Muscle of leg (tissue), 11 donors: ENCODE data around the gene CTF1. TPM values are rescaled to one million over a fixed set of nuclear protein-coding genes. Genes with fewer than 3 reads are reported as not detected.
A peak's percentile ranks its signal among the peaks of the same experiment; 100 is the strongest.
"Not testable (repeated sequence)": the region's sequence is repeated elsewhere in the genome, so short reads cannot be mapped to it uniquely, and the experiment has no call there.

ENCODE experiments used
- DNase-seq: peaks from one replicate; pipeline ENCODE4 v3.0.0; 2013
- H3K27ac ChIP-seq: one replicate; pipeline ENCODE4 v1.5.1; 2013; ENCODE audit warnings: mild to moderate bottlenecking, low read length, control low read depth
- H3K27me3 ChIP-seq: one replicate; pipeline ENCODE4 v1.6.1; 2013; ENCODE audit warnings: low read length; ENCODE audit not compliant: control insufficient read depth, insufficient read depth
- H3K36me3 ChIP-seq: one replicate; pipeline ENCODE4 v1.6.1; 2013; ENCODE audit warnings: low read length; ENCODE audit not compliant: control insufficient read depth, insufficient read depth
- H3K4me1 ChIP-seq: one replicate; pipeline ENCODE4 v1.6.1; 2013; ENCODE audit warnings: low read length; ENCODE audit not compliant: control insufficient read depth, insufficient read depth
- H3K4me3 ChIP-seq: one replicate; pipeline ENCODE4 v1.5.1; 2013; ENCODE audit warnings: low read length, control low read depth
- H3K9me3 ChIP-seq: replicated peaks from 2 replicates; pipeline ENCODE4 v1.6.1; 2013; ENCODE audit warnings: low read depth, low read length; ENCODE audit not compliant: control insufficient read depth
- WGBS: methylation state at CpG from one replicate; pipeline ENCODE4 v1.1.5; 2013; ENCODE audit warnings: missing lambda C conversion rate; ENCODE audit not compliant: insufficient coverage; 5-methylcytosine and 5-hydroxymethylcytosine counted together
- polyA plus RNA-seq, 8 donors: library from polyadenylated mRNA; unstranded; fragments of 120-200 nt; gene quantifications; one replicate each; pipeline versions ENCODE4 v1.2.1 to v1.2.3, GENCODE V29; 2013; ENCODE audit warnings: inconsistent platforms in 1 of 8, low replicate concordance in 1 of 8; ENCODE audit not compliant: insufficient read length in 8 of 8, insufficient read depth in 1 of 8
- total RNA-seq: library from RNA; stranded (reverse); fragments of 120-200 nt; gene quantifications from one replicate; pipeline ENCODE4 v1.2.4, GENCODE V29; 2013

Gene CTF1
- total and polyA plus RNA-seq, 9 donors, result 1.7 to 11.9 (median 9.7) TPM

DNA sequence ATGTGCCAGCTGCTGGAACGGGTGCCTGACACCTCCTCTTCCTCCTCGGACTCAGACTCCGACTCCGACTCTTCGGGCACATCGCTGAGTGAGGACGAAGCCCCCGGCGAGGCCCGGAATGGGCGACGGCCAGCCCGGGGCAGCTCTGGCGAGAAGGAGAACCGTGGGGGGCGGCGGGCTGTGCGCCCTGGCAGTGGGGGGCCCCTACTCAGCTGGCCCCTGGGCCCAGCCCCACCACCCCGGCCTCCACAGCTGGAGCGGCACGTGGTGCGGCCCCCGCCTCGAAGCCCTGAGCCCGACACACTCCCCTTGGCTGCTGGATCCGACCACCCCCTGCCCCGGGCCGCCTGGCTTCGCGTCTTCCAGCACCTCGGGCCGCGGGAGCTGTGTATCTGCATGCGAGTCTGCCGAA is 33.8 kb downstream of the CTF1 start:
- no peak for DNase-seq
- H3K36me3 ChIP-seq, result peaks cover 67% of the 10 kb centered on the region
- no peaks in the 10 kb centered on the region for H3K27me3 ChIP-seq
- no peaks in the 10 kb centered on the region for H3K9me3 ChIP-seq
- no peak overlapping the region for H3K4me3 ChIP-seq
- H3K27ac ChIP-seq, result no peak overlapping the region
- WGBS, result 91% methylated on average over 35 of the region's 35 CpGs
- peaks cover 3% of the 10 kb centered on the region for H3K4me1 ChIP-seq

- WGBS, result 79% methylated on average over 10 of the region's 12 CpGs
- H3K4me3 ChIP-seq, result no peak overlapping the region
- no peak overlapping the region for H3K27ac ChIP-seq
- peaks cover 74% of the 10 kb centered on the region for H3K36me3 ChIP-seq
- no peak for DNase-seq
- H3K9me3 ChIP-seq, result no peaks in the 10 kb centered on the region
- no peaks in the 10 kb centered on the region for H3K4me1 ChIP-seq
- no peaks in the 10 kb centered on the region for H3K27me3 ChIP-seq
Measured at GRCh38 chr16:30931068-30931650, 34.7 kb downstream of the CTF1 start.

DNA sequence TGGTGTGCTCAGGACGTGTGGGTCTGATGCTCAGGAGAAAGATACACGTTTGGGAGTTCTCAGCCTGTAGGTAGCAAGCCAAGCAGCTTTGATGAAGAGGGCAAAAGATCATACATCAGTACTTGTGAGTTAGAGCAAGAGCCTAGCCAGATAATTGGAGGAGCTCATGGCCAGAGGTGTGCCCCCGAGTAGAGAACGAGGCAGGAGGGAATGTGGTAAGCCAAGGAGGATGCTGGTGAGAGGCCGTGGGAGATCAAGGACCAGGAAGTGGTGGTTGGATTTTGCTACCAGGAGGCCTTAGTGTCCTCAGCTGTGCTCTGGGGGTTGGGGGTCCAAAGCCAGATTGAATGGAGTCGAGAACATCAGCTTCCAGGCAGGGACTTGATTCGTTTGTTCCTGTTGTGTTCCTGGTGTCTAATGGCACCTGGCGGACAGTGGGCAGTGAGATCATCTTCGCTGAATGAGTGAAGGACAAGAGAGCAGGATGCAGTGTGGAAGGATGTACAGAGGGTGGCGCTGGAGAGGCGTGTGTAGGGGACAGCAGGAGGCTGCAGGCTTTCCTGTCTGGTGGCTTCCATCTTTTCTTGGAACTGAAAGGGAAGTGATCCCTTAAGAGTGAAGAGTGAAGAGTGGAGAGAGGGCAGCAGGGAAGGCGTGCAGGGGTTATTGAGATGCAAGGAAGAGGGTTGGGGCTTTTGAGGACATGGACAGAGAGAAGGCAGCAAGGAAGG is 38.6 kb downstream of the CTF1 start:
- H3K9me3 ChIP-seq, result no peaks in the 10 kb centered on the region
- DNase-seq, result peak; percentile 49
- WGBS, result 56% methylated on average over 12 of the region's 12 CpGs
- H3K27ac ChIP-seq, result no peak overlapping the region
- peaks cover 52% of the 10 kb centered on the region for H3K36me3 ChIP-seq
- H3K27me3 ChIP-seq, result no peaks in the 10 kb centered on the region
- H3K4me3 ChIP-seq, result no peak overlapping the region
- peaks cover 4% of the 10 kb centered on the region for H3K4me1 ChIP-seq

DNA sequence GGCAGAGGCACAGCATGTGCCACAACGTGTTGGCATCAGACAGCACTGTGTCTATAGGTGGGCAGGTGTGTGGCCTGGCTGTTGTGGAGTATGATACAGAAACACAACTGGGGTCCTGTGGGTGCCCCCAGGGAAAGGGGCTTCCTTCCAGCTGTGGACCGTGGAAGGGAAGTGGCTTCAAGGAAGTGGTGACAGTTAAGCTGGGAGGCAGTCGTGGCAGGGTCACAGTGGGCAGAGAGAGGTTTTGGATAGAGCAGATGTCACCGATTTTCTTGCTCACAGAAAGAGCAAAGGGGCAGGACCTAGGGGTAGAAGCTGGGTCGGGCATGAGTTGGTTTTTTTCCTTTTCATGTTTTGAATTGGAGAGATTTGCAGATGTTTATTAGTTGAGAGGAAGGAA is 41.3 kb downstream of the CTF1 start:
- no peaks in the 10 kb centered on the region for H3K9me3 ChIP-seq
- no peak for DNase-seq
- H3K4me1 ChIP-seq, result peaks cover 16% of the 10 kb centered on the region
- H3K27ac ChIP-seq, result no peak overlapping the region
- H3K27me3 ChIP-seq, result no peaks in the 10 kb centered on the region
- H3K4me3 ChIP-seq, result no peak overlapping the region
- H3K36me3 ChIP-seq, result peaks cover 48% of the 10 kb centered on the region
- WGBS, result 55% methylated on average over 5 of the region's 5 CpGs

DNA sequence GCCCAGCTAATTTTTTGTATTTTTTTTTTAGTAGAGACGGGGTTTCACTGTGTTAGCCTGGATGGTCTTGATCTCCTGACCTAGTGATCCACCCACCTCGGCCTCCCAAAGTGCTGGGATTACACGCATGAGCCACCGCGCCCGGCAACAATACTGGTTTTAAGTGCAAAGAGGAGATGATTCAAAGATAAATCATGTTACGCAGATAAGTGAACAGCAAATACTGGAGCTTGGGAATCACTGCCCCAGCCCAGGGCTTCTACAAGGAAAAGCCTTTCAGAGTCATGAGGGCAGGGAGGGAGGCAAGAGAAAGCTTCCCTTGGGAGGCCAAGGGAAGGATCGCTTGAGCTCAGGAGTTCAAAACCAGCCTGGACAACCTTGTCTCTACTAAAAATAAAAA is 43.2 kb downstream of the CTF1 start:
- H3K36me3 ChIP-seq, result peaks cover 56% of the 10 kb centered on the region
- H3K9me3 ChIP-seq, DNase-seq, H3K27ac ChIP-seq, H3K27me3 ChIP-seq, H3K4me3 ChIP-seq: not testable (repeated sequence)
- WGBS, result 96% methylated on average over 6 of the region's 8 CpGs
- H3K4me1 ChIP-seq, result peaks cover 16% of the 10 kb centered on the region

DNA sequence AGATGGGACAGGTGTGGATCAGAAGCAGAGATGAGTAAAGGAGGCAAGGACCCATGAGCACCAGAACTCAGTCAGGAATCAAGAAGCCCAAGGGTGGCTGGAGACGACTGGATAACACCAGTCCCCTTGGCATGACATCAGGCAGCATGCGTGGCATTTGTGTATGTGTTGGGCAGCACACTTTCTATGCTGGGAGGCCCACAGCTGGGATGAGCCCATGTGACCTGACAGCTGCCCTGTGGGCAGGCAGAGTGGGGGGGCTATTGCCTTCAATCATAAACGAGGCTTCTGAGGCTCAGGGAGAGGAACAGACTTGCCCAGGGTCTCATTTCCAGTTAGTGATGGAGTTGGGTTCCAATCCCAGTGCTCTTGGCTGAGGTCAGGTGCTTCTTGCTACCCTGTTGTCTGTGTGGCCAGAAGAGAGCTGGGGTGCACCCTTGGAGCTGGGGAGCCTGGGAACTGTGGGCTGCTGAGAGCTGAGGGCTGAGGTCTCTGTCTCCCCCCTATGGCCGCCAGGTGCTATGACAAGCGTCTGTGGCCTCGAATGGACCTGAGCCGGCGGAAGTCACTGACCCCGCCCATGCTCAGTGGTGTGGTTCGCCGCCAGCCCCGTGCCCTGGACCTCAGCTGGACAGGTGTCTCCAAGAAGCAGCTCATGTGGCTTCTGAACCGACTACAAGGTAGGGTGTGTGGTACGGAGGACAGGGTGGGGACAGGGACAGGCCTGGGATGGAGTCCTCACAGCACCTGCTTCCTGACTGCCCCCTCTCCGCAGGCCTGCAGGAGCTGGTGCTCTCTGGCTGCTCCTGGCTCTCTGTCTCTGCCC is 45.4 kb downstream of the CTF1 start:
- H3K4me3 ChIP-seq, result no peak overlapping the region
- WGBS, result 25% methylated on average over 14 of the region's 15 CpGs
- peak overlapping the region; percentile 20 for H3K27ac ChIP-seq
- no peaks in the 10 kb centered on the region for H3K9me3 ChIP-seq
- peaks cover 16% of the 10 kb centered on the region for H3K4me1 ChIP-seq
- H3K27me3 ChIP-seq, result no peaks in the 10 kb centered on the region
- DNase-seq, result peak; percentile 69
- H3K36me3 ChIP-seq, result peaks cover 48% of the 10 kb centered on the region

- no peak for DNase-seq
- H3K27me3 ChIP-seq, result no peaks in the 10 kb centered on the region
- peaks cover 42% of the 10 kb centered on the region for H3K36me3 ChIP-seq
- no peak overlapping the region for H3K27ac ChIP-seq
- no peaks in the 10 kb centered on the region for H3K9me3 ChIP-seq
- peaks cover 15% of the 10 kb centered on the region for H3K4me1 ChIP-seq
- WGBS, result 88% methylated on average over 2 of the region's 4 CpGs
- no peak overlapping the region for H3K4me3 ChIP-seq
Measured at GRCh38 chr16:30942426-30942806, 46.0 kb downstream of the CTF1 start.

GRCh38 chr16:30944352-30944751 is 47.9 kb downstream of the CTF1 start:
- H3K9me3 ChIP-seq, result no peaks in the 10 kb centered on the region
- H3K4me1 ChIP-seq, result peaks cover 24% of the 10 kb centered on the region
- peaks cover 40% of the 10 kb centered on the region for H3K36me3 ChIP-seq
- no peak for DNase-seq
- no peak overlapping the region for H3K4me3 ChIP-seq
- no peak overlapping the region for H3K27ac ChIP-seq
- H3K27me3 ChIP-seq, result no peaks in the 10 kb centered on the region

DNA sequence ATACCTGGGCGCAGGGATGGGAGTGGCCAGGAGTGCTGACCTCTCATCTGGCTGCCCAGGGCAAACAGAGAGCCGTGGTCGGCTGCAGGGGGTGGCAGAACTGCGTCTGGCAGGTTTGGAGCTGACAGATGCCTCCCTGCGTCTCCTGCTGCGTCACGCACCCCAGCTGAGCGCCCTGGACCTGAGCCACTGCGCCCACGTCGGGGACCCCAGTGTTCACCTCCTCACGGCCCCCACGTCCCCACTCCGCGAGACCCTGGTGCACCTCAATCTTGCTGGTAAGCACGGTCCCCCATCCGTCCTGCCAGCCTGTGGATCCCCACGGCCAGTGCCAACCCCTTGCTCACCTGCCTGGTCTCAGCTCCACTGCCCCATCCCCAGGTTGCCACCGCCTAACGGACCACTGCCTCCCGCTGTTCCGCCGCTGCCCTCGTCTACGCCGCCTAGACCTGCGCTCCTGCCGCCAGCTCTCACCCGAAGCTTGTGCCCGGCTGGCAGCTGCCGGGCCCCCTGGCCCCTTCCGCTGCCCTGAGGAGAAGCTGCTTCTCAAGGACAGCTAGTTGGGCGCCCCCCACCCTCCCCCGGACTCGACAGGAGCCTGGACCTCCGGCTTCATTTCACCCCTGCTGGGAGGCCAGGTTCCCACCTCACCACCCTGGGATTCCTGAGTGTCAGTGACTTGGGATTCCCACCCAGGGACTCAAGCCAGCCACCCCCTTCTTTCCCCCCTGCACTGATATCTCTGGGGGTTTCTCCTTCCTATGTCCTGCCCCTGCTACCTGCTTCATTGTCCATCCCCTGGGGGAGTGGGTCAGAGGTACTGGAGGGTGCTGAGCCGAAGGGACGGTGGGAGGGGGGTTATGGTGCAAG is 50.5 kb downstream of the CTF1 start:
- Histone ChIP-seq H3K36me3 (peaks cover 28% of the 10 kb centered on the region), H3K4me3 (no peak overlapping the region), H3K27ac (no peak overlapping the region), H3K4me1 (peaks cover 40% of the 10 kb centered on the region), H3K27me3 (no peaks in the 10 kb centered on the region), H3K9me3 (no peaks in the 10 kb centered on the region)
- peak; percentile 54 for DNase-seq
- WGBS, result 83% methylated on average over 29 of the region's 38 CpGs

DNA sequence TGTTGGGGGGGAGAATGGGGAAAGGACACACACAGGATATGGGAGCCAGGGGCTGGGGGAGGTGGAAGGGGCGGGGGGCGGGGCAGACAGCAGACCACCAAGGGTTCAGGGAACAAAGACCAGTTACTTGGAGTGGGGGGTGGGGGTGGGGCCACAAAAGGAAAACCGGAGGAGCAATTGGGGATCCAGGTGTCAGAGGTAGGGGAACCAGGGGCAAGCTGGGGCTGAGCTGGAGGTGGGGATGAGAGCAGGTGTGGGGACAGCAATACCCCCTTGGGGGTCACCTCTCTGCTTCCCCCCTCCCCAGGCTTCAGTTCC is 51.1 kb downstream of the CTF1 start:
- Histone ChIP-seq H3K27me3 (no peaks in the 10 kb centered on the region), H3K4me1 (peaks cover 35% of the 10 kb centered on the region), H3K4me3 (no peak overlapping the region), H3K36me3 (peaks cover 23% of the 10 kb centered on the region), H3K27ac (peak overlapping the region; percentile 93), H3K9me3 (no peaks in the 10 kb centered on the region)
- DNase-seq, result no peak
- no CpG with 5 or more reads among the region's 3 CpGs for WGBS
